ENCODE results near the gene GXYLT1. TPM values are rescaled to one million over a fixed set of nuclear protein-coding genes. Genes with fewer than 3 reads are reported as not detected.
"Not testable (repeated sequence)": the region's sequence is repeated elsewhere in the genome, so short reads cannot be mapped to it uniquely, and the experiment has no call there.

Gene GXYLT1
- total RNA-seq (10 to 100 TPM in 6 of 7 donors, 1 to 10 TPM in 1; 9.8 to 15.4 (median 12.7) TPM), polyA plus RNA-seq (1 to 10 TPM; 3.8 to 9.1 TPM)
- long read RNA-seq, donor 1, partial matches to known transcripts: 1 of 2 reads
- long read RNA-seq, donor 1, other reads (novel, unspliced or antisense): 1 of 2 reads
- long read RNA-seq, donor 2, full-length matches to known transcripts: 8 of 8 reads
- long read RNA-seq, donor 2, partial matches to known transcripts: 0 of 8 reads
- long read RNA-seq, donor 2, other reads (novel, unspliced or antisense): 0 of 8 reads
- long read RNA-seq, donor 3, full-length matches to known transcripts: 19 of 21 reads
- long read RNA-seq, donor 3, partial matches to known transcripts: 0 of 21 reads
- long read RNA-seq, donor 3, other reads (novel, unspliced or antisense): 2 of 21 reads

DNA sequence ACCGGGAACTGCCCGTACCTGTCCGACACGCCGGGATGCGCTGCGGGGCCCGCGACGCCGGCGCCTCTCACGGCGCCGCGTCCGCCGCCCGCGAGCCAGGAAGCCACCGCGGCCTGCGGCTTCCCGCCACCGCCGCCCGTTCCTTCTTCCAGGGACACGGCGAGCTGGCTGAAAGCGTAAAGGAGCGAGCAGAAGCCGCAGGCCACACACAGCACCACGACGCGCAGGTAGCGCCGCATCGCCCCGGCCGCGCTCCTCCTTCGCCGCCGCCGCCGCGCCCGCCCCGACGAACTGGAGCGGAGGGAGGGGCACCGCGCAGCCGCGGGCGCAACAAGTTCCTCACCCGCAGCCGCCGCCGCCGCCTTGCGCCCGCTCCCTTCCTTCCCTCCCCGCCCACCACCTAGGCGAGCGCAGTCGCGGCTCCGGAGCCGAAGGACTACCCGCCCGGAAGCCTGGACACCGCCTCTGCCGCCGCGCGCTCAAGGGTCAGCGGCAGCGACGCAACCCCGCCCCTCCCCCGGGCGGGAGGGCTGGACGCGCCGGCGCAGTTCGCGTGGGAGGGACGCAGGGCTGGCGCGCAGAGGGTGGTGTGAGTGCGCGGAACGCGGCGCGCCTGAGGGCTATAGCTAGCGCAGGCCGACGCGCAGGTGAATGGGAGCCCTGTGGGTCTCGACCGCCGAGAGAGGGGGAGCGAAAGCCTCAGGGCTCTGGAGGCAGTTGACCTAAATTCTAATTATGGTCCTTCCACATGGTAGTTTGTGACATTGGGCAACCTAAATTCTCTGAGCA lies at the start of gene GXYLT1:
Gene GXYLT1 (minus strand): TSS at position 467 of the 789 bp plus-strand sequence. CDS start 228 bp downstream, at position 239.
- DNase-seq: peak; percentile 84 to 93 (median 90)
- WGBS, 3 donors: 1 to 2% (median 1%) methylated on average over 64 to 103 of the region's 106 CpGs
- Histone ChIP-seq H3K4me1 (ENCODE audit: insufficient read depth) (peaks cover 2% of the 10 kb centered on the region), H3K27ac (peak within 1 kb of the TSS; percentile 80 to 84), H3K36me3 (no peaks in the 10 kb centered on the region), H3K9me3 (no peaks in the 10 kb centered on the region), H3K4me3 (peak within 1 kb of the TSS; percentile 64), H3K27me3 (no peaks in the 10 kb centered on the region)
- no peak for TF ChIP-seq EP300 (IDR thresholded peaks at IDR 0.05)
- peak; percentile 64 for TF ChIP-seq POLR2A (IDR thresholded peaks at IDR 0.05)
- peak in 1 of 3 donors; percentile 11 for TF ChIP-seq CTCF (IDR thresholded peaks at IDR 0.05)
- intact Hi-C loops (cut with DNase I): loop anchor here in 1 of 4 donors (10.0 kb wide), 1 partner anchor 440 kb away; the partner anchor contains the start of gene PRICKLE1

GRCh38 chr12:42192686-42193085 lies 48.0 kb upstream of the GXYLT1 start:
- TF ChIP-seq EP300 (IDR thresholded peaks at IDR 0.05): no peak
- no peak for TF ChIP-seq CTCF (IDR thresholded peaks at IDR 0.05)
- TF ChIP-seq POLR2A (IDR thresholded peaks at IDR 0.05): no peak
- H3K36me3 ChIP-seq: no peaks in the 10 kb centered on the region
- H3K27me3 ChIP-seq: peaks cover 2% of the 10 kb centered on the region
- WGBS, 3 donors: 96 to 97% (median 96%) methylated on average over 6 of the region's 6 CpGs
- no peak overlapping the region for H3K4me3 ChIP-seq
- no peaks in the 10 kb centered on the region for H3K9me3 ChIP-seq
- intact Hi-C loops (cut with DNase I): no loop called here
- H3K27ac ChIP-seq: no peak overlapping the region
- no peaks in the 10 kb centered on the region for H3K4me1 ChIP-seq (ENCODE audit: insufficient read depth)
- no peak for DNase-seq

- 91 to 100% (median 98%) methylated on average over 1 of the region's 1 CpG for WGBS, 3 donors
- TF ChIP-seq POLR2A (IDR thresholded peaks at IDR 0.05) (no peak), CTCF (IDR thresholded peaks at IDR 0.05) (no peak), EP300 (IDR thresholded peaks at IDR 0.05) (no peak)
- peaks cover 2% of the 10 kb centered on the region for H3K27me3 ChIP-seq
- no peaks in the 10 kb centered on the region for H3K9me3 ChIP-seq
- intact Hi-C loops (cut with DNase I): no loop called here
- H3K36me3 ChIP-seq: no peaks in the 10 kb centered on the region
- no peak for DNase-seq
- no peaks in the 10 kb centered on the region for H3K4me1 ChIP-seq (ENCODE audit: insufficient read depth)
- H3K4me3 ChIP-seq: no peak overlapping the region
- H3K27ac ChIP-seq: no peak overlapping the region
These were observed 47.6 kb upstream of the GXYLT1 start for GRCh38 chr12:42192258-42192657.

DNA sequence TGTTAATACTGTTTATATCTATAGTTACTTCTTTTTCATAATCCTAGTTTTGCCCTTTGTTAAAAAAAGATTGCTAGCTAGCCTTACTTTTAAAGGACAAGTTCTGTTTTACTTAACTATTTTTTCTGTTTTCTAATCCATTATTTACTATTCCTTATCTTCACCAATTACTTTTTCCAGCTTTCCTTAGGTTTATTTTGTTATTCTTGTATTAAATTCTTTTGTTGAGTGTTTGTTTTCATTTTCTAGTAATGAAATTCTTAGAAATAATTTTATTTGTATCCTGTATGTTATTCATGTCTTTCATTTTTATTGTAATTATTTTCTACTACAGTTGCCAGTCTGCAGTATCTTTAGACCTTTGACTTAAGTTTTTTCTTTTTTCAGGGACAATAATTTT lies 45.7 kb upstream of the GXYLT1 start:
- Histone ChIP-seq H3K27me3 (peaks cover 2% of the 10 kb centered on the region), H3K4me3 (no peak overlapping the region), H3K36me3 (no peaks in the 10 kb centered on the region), H3K9me3 (no peaks in the 10 kb centered on the region), H3K4me1 (ENCODE audit: insufficient read depth) (no peaks in the 10 kb centered on the region), H3K27ac (no peak overlapping the region)
- no peak for DNase-seq
- TF ChIP-seq EP300 (IDR thresholded peaks at IDR 0.05) (no peak), CTCF (IDR thresholded peaks at IDR 0.05) (no peak), POLR2A (IDR thresholded peaks at IDR 0.05) (no peak)
- intact Hi-C loops (cut with DNase I): no loop called here

GRCh38 chr12:42188275-42188674 lies 43.6 kb upstream of the GXYLT1 start:
- WGBS, 3 donors: 94 to 98% (median 97%) methylated on average over 3 of the region's 3 CpGs
- DNase-seq; intact Hi-C loops (cut with DNase I); H3K4me3 ChIP-seq; H3K27me3 ChIP-seq; H3K4me1 ChIP-seq (ENCODE audit: insufficient read depth); H3K36me3 ChIP-seq; H3K27ac ChIP-seq; H3K9me3 ChIP-seq: not testable (repeated sequence)

All from ovary (tissue), 10 donors.